Dermis blood vessel endothelial cell (primary cell): ENCODE measurements around the gene TMPRSS9. TPM values are rescaled to one million over a fixed set of nuclear protein-coding genes. Genes with fewer than 3 reads are reported as not detected.
A peak's percentile ranks its signal among the peaks of the same experiment; 100 is the strongest.
"Not testable (repeated sequence)": the region's sequence is repeated elsewhere in the genome, so short reads cannot be mapped to it uniquely, and the experiment has no call there.

Experiments used
- DNase-seq: peaks from one replicate; pipeline ENCODE4 v3.0.0; 2010
- total RNA-seq: library from RNA; depleted of rRNA; stranded (reverse); fragments of >200 nt; gene quantifications from 2 replicates; pipeline ENCODE4 v1.2.3, GENCODE V29; 2014

TMPRSS9 gene
- total RNA-seq, 1 donor from 2014 or later: under 0.01 TPM

DNA sequence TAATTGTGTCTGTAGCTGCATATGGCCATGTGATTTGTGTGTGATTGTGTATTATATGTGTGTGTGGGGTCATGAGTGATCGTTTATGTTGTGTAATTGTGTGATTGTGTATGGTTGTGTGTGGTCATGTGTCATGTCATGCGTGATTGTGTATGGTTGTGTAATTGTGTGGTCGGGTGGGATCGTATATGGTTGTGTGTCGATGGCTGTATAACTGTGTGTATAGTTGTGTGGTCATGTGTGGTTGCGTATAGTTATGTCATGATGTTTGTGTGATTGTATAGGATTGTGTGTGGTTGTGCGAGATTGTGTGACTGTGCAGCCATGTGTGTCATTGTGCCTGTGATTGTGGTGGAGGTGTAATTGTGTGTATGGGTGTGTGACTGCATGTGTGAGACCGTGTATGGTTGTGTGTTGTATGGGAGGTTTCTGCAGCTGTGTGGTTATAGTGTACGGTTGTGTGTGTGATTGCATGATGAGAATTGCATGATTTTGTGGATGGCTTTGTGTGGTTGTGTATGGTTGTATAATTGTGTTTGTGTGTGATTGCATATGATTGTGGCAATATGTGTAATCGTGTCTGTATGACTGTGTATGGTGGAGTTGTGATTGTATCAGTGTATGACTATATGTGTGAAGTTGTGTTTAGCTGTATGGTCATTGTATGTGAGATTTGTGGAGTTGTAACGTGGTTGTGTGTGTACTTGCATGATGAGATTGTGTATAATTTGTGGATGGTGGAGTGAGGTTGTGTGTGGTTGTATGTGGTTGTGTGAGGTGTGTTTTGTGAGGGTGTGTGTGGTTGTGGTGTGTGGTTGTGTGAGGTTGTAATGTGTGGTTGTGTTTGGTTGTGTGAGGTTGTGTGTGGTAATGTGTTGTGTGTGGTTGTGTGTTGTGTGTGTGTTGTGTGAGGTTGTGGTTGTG, 2.2 kb downstream of the TMPRSS9 start:
- no peak for DNase-seq

DNA sequence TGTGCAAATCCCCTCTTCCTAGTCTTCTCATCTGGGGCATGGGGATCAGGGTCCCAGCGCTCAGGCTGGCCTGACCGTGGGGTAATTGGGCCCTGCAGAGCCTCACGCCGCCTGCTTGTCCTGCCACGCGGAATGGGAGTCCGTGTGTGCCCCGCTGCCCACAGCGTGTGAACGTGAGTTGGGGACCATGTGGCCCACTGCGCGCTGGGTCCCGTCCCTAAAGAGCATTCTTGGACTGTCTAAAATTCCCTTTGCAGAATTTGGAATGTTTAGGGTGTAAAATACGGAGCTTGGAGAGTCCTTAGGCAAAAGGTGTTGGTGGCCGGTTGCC, 2.9 kb downstream of the TMPRSS9 start:
- DNase-seq: no peak

DNA sequence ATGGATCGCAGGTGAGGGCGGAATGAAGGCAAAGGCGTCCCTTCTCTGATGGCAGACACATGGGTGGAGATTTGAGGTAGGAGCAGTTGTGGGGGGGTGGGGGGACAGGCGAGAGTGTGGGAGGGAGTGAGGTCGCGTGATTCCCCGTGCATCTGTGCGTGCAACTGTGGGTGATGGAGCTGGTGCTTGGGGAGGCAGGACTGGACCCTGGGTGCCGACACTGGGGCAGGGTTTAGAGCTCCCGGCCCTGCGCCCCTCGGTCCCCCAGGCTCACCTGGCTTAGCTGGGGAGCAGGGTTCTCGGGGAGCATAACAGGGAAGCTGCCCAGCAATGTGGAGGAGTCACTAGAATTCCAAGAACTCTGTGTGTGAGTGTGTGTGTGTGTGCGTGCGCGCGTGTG, 3.4 kb downstream of the TMPRSS9 start:
- DNase-seq: no peak

DNA sequence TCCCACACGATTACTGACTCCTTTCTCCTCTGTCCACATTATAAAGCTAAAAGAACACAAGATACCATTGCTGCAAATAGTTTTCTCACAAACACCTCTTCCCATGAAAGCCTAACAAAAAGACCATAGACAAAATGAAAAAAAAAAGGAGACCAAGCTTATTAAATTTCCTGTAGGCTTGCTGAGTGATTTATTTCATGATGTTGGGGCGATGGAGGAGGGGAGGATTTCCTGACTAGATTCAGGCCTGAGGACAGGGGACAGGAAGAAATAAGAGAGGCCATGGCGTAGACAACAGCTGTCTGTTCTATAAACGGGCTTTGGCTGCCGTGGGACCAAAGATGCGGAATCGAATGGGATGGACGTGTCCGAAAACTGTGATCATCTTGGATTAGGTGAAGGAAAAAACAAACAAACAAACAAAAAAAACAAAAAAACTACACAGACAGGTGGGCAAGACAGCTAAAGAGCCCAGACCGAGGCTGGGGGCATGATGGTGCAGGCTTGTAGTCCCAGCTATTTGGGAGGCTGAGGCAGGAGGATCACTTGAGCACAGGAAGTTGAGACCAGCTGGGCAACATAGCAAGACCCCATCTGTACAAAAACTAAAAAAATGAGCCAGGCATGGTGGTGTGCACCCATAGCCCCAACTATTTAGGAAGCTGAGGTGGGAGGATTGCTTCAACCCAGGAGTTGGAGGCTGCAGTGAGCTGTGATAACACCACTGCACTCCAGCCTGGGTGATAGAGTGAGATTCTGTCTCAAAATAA, 5.3 kb downstream of the TMPRSS9 start:
- no peak for DNase-seq

DNA sequence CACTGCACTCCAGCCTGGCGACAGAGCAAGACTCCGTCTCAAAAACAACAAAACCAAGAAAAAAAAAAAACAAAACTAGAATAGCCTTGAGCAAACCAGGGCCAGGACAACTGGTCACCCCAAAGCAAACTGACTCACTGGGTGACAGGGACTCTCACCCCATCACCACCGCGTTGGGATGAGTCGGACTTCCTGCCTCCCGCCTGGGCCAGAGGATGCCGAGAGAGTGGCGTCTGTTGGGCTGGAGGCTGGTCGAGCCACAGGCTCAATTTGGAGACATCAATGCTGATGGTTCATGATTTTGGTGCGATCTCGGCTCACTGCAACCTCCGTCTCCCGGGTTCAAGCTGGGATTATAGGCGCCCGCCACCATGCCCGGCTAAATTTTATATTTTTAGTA, 11.6 kb downstream of the TMPRSS9 start:
- DNase-seq: no peak

DNA sequence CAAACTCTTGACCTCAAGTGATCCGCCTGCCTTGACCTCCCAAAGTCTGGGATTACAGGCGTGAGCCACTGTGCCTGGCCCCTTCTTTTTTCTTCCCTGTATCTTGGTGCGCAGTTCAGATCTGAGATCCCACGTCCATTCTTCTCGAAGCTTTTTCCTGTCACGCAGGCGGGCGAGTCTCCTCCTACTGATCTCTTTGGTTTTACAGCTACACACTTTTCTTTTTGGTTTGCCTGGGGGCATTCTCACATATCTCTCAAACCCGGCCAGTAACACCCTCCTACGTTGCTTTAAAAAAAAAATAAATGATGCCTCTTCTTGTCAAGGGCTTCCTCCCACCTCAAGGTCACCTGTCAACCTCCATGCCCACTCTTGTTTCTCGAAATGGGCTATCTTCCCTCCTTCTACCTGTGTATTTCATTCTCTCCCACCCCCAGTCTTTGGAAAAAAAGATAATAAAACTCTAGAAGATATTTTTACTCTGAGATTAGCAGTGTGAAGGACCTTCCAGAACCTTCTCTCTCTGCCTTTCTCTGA, 12.1 kb downstream of the TMPRSS9 start:
- no peak for DNase-seq

DNA sequence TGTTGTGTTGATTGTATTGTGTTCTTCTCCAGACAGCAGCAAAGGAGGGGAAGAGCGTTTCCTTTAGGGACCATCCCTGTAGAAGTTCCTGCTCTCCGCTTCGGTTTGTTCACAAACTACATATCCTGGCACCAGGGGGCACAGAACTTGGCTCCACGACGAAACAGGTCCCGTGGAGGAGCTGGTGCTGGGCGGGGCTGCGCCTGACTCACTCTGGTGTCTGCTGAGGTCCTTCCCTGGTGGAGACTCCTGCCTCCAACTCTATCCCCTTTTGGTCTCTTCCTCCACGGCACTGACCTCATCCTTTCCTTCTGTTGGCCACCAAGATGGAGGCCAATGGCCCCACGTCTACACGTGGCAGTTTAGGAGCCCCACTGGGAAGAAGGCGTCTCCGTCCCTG, 14.7 kb downstream of the TMPRSS9 start:
- DNase-seq: no peak

DNA sequence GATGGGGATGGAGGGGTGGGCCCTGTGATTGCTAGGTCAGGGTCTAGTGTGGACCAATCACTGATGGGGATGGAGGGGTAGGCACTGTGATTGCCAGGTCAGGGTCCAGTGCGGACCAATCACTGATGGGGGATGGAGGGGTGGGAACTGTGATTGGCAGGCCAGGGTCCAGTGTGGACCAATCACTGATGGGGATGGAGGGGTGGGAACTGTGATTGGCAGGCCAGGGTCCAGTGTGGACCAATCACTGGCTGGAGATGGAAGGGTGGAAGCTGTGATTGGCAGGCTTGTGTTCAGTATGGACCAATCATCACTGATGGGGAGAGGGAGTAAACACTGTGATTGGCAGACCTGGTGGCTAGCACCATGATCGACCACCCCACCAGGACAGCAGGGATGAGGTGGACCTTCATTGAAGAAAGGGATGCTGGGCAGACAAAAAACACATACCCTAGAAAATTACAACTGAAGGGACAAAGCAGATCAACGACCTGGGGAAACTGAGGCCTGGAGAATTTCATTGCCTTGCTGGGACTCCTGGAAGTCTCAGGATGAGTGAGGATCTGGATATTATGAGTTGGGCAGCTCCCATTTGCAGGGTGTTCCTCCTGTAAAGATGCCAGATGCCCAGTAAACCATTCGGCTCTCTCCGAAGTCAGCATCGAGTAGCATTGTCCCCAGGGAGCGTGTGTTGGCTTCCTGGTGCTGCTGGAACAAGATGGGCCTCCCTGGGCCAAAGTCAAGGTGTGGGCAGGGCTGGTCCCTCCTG, 15.5 kb downstream of the TMPRSS9 start:
- DNase-seq: peak; percentile 11

DNA sequence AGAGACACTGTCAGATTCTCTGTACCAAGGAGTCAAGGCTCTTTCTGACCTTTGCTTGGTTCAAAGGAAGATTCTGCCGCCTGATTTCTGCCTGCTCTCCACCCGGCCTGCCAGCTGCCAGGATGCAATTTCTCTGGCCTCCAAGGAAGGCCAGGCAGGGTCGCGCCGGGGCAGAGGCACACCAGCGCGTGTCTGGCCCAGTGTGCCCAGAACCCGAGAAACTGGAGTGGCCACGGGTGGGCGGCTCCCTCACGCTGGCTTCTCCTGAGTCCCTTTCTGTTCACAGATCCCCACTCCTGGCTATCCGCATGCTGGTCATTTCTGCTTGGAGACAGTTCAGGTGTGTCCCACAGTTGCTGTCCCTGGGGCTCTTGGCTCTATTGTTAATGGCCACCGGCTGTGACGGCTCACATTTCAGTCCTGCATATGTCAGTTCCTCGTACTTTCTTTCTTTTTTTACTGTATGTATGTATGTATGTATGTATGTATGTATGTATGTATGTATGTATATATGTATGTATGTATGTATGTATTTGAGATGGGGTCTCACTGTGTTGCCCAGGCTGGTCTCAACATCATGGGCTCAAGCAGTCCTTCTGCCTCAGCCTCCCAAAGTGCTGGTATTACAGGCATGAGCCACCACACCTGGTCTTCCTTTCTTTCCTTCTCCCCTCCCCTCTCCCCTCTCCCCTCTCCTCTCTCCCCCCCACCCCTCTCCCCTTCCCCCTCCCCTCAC, 16.9 kb downstream of the TMPRSS9 start:
- no peak for DNase-seq

DNA sequence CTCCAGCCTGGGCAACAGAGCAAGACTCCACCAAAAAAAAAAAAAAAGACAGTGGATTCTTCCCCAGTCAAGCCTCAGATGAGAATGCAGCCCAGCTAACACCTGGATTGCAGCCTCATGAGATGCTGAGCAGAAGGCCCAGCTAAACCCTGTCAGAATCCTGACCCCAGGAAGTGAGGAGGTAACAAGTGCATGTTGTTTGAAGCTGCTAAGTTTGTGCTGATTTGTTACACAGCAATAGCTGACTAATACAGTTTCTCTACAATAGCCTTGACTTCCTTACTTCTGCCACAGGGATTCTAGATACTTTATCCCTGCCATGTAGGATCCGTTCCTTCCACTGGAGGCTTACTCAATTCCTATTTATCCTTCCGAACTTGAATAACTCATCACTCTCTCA, 20.5 kb downstream of the TMPRSS9 start:
- DNase-seq: no peak

DNA sequence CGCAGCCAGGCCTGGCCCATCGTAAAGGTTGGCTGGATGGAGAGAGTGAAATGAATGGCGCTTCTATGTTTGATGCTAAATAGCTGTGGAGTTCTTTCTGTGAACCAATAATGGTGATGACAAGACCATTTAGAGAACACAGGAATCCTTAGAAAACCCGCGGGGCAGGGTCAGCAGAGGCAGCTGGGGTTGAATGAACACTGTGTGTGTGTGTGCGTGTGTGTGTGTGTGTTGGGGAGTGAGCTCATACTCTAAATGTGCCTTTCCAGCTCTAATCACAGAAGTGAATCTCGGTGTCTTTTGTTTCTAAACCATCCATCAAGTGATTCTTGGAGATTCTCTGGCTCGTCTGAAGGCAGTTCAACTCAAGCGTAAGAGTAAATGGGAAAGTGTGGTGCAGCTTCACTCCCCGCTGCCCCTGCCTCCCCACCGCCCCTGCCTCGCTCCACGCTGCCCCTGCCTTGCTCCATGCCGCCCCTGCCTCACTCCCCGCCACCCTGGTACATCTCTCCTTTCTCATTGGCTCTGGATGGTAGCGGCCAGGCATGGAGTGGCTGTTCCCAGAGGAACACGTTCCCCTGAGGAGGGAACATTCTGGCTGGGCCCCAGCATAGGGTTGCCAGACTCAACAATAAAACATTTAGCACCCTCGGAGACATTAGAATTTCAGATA, 21.2 kb downstream of the TMPRSS9 start:
- no peak for DNase-seq

DNA sequence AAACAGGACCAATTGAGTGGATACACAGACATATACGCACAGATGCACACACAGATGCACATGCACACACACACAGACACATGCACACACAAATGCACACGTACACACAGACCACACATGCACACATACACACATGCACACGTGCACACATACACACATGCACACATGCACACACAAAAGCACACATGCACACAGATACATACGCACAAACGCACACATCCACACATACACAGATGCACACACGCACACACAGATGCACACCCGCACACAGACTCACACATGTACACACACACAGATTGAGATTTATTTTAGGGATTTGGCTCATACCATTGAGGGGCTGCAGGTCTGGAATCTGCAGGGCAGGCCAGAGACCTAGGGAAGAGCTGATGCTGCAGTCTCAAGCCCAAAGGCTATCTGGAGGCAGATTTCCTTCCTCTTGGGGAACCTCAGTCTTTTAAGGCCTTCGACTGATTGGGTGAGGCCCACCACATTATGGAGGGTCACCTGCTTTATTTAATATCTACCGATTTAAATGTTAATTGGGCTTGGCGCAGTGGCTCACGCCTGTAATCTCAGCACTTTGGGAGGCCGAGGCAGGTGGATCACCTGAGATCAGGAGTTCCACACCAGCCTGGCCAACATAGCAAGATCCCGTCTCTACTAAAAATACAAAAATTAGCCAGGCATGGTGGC, 22.6 kb downstream of the TMPRSS9 start:
- no peak for DNase-seq

DNA sequence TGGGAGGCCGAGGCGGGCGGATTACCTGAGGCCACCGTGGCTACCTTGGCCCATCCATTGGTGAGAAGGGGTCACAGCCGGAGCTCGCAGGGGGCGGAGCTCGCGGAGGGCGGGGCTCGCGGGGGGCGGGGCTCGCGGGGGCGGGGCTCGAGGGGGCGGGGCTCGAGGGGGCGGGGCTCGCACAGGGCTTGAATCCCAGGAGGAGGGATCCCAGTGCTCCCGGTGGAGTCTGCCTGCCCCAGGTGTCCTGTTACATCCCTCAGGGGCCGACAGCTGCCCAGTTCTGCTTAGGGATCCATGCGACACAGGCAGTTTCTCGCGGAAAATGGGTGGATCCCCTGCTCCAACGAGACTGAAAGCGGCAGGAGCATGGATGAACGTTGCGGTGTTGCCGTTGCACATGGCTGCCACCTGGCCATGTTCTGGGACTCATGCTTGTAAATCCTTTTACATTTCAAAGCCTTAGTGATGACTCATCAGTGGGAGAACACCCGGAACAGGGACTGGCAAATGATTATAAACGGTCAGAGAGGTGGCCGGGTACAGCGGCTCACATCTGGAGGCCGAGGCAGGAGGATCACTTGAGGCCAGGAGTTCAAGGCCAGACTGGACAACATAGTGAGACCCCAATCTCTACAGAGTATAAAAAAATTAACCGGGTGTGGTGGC, 25.1 kb downstream of the TMPRSS9 start:
- peak; percentile 50 for DNase-seq

DNA sequence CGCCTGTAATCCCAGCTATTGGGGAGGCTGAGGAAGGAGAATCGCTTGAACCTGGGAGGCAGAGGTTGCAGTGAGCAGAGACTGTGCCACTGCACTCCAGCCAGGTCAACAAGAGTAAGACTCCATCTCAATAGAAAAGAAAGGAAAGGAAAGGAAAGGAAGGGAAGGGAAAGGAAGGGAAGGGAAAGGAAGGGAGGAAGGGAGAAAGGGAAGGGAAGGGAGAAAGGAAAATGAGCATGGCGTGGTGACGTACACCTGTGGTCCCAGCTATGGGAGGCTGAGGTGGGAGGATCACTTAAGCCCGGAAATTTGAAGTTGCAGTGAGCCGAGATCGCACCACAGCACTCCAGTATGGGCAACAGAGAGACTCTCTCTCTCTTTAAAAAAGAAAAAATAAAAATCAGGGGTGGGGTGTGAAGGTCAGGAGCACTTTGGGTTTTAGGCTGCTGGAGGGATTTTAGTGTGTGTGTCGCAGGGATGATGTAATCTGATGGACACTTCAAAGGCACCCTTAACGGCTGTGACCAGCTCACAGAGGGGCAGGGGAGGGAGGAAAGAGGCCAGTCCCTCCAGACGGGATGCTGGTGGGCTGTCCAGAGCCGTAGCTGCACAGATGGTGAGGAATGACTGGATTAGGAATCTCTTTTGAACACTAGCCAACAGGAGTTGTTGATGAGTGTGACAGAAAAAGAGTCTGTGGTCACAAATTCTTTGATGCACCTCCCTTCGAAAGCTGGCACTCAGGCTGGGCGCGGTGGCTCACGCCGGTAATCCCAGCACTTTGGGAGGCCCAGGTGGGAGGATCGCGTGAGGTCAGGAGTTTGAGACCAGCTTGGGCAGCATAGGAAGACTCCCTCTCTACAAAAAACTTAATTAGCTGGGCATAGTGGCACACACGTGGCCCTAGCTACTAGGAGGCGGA, 27.6 kb downstream of the TMPRSS9 start:
- no peak for DNase-seq

DNA sequence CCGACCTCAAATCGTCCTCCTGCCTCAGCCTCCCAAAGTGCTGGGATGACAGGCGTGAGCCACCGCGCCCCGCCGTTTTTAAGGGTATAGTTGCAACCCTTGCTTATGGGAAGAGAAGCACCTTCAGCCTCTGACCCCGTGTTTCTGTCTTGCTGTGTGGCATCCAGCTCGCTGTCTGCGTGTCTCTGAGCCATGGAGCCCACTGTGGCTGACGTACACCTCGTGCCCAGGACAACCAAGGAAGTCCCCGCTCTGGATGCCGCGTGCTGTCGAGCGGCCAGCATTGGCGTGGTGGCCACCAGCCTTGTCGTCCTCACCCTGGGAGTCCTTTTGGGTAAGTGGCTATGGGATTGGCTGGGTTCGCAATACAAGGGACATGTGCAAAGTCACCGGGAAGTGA, 29.5 kb downstream of the TMPRSS9 start:
- no peak for DNase-seq

DNA sequence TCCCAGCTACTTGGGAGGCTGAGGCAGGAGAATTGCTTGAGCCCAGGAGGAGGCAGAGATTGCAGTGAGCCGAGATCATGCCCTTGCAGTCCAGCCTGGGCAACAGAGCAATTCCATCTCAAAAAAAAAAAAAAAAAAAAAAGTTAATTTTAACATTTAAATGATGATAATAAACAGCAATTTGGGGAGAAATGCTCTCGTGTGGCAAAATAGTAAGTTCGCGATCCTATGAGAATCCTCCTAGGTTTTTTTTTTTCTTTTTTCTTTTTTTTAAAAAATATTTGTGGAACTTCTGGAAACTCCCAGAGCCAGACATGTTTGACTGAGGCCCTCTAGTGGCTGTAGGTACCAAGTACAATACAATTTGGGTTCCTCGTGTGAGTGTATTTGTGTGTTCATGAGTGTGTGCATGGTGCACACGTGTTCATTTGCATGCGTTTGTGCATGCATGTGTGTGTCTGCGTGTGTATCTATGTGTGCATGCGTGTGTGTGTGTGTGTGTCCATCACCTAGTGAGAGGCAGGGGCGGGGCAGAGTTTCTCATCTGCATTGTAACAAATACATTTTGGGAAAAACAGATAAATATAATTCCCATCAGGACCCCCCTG, 31.2 kb downstream of the TMPRSS9 start:
- peak; percentile 83 for DNase-seq

DNA sequence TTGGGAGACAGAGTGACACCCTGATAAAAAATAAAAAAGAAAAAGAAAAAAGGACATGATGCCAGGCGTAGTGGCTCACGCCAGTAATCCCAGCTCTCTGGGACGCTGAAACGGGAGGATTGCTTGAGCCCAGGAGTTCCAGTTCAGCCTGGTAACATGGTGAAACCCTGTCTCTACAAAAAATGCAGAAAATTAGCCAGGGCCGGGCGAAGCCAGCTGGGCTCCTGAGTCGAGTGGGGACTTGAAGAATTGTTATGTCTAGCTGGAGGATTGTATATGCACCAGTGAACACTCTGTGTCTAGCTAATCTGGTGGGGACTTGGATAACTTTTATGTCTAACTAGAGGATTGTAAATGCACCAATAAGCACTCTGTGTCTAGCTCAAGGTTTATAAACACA, 32.3 kb downstream of the TMPRSS9 start:
- DNase-seq: no peak

DNA sequence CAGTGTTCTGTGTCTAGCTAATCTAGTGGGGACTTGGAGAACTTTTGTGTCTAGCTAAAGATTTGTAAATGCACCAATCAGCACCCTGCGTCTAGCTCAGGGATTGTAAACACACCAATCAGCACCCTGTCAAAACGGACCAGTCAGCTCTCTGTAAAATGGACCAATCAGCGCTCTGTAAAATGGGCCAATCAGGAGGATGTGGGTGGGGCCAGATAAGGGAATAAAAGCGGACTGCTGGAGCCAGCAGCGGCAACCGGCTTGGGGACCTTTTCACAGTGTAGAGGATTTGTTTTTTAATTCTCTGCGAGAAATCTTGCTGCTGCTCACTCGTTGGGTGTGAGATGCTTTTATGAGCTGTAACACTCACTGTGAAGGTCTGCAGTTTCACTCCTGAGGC, 32.8 kb downstream of the TMPRSS9 start:
- DNase-seq: not testable (repeated sequence)

DNA sequence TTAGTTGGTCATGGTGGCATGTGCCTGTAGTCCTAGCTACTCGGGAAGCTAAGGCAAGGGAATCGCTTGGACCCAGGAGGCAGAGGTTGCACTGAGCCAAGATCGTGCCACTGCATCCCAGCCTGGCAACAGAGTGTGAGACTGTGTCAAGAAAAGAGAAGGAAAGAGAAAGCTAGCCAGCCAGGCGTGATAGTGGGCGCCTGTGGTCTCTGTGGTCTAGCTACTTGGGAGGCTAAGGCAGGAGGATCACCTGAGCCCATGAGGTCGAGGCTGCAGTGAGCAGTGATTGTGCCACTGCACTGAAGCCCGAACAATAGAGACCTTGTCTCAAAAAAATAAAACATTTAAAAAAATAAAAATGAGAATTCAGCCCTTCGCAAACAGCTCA, 34.0 kb downstream of the TMPRSS9 start:
- DNase-seq: no peak
